Motor neuron (in vitro differentiated cells): ENCODE measurements around the gene ASIC2. TPM values are rescaled to one million over a fixed set of nuclear protein-coding genes. Genes with fewer than 3 reads are reported as not detected.

Experiments
- ATAC-seq, 8 experiments: fragments of 200-7000 bp; cut with Tn5 transposase; replicated peaks in 6 of 8; 2 replicates each; pipeline ENCODE4 v1.8.0; 2021; ENCODE audit warnings: mild to moderate bottlenecking in 8 of 8, moderate library complexity in 8 of 8
- H3K27ac ChIP-seq, 2 donors: fragments of 250-450 bp; sonication (Bioruptor Pico); 2 replicates each; pipeline ENCODE4 v1.9.0; 2021; ENCODE audit warnings: antibody characterized with exemption in 2 of 2, mild to moderate bottlenecking in 2 of 2, moderate library complexity in 1 of 2
- H3K4me1 ChIP-seq, 2 donors: fragments of 250-450 bp; sonication (Bioruptor Pico); replicated peaks in 1 of 2; 2 replicates each; pipeline ENCODE4 v1.6.1; 2021; ENCODE audit warnings: antibody characterized with exemption in 2 of 2, mild to moderate bottlenecking in 2 of 2, moderate library complexity in 1 of 2
- H3K4me3 ChIP-seq, 5 donors: fragments of 250-450 bp; sonication (Bioruptor Pico); 2 replicates each; pipeline ENCODE4 v1.9.0; 2021; ENCODE audit warnings: antibody characterized with exemption in 5 of 5, mild to moderate bottlenecking in 5 of 5, moderate library complexity in 4 of 5
- WGBS, 10 experiments: fragments of 450-650 bp; shearing (Covaris generic); methylation state at CpG; one replicate each; pipeline ENCODE4 v1.0.0; 2022; 5-methylcytosine and 5-hydroxymethylcytosine counted together
- in situ Hi-C, 9 experiments: fragments of 400-800 bp; cut with MboI; loops; one replicate each; pipeline ENCODE4 v1.15.0; 2021; ENCODE audit warnings: low sequenced_read_pairs in 9 of 9, low pct_unique_long_range_greater_than_20kb in 2 of 9; ENCODE audit not compliant: unreplicated experiment in 9 of 9
- total RNA-seq, 8 experiments: library from RNA; unstranded; fragments of 300-600 nt; gene quantifications; 2 replicates each; pipeline versions ENCODE4 v1.2.3 to v1.2.4, GENCODE V29; 2022

Gene ASIC2
- total RNA-seq, 8 experiments from 2014 or later = 0.66 to 8.2 (median 1.8) TPM

GRCh38 chr17:33280162-33280943, 12.7 kb downstream of the ASIC2 start:
- ATAC-seq = peak in 4 of 8 experiments; percentile 20 to 70 (median 54)
- 0 to 94% (median 77%) methylated on average over 1 to 7 of the region's 8 CpGs; no CpG with 5 or more reads in 2 of the 10 experiments for WGBS, 10 experiments
- no peak overlapping the region for H3K4me3 ChIP-seq
- in situ Hi-C loops = loop anchor here in 1 of 9 experiments (25.0 kb wide), 1 partner anchor 243 kb away; no protein-coding TSS in a partner anchor
- peaks cover 0 to 3% of the 10 kb centered on the region in 2 donors for H3K4me1 ChIP-seq
- H3K27ac ChIP-seq = no peak overlapping the region

GRCh38 chr17:33277436-33278100, 15.5 kb downstream of the ASIC2 start:
- in situ Hi-C loops = loop anchor here in 1 of 9 experiments (25.0 kb wide), 1 partner anchor 240 kb away; no protein-coding TSS in a partner anchor
- Histone ChIP-seq H3K4me3 (no peak overlapping the region), H3K27ac (no peak overlapping the region), H3K4me1 (peaks cover 0 to 3% of the 10 kb centered on the region in 2 donors)
- 6 to 80% (median 38%) methylated on average over 1 to 7 of the region's 10 CpGs; no CpG with 5 or more reads in 1 of the 10 experiments for WGBS, 10 experiments
- ATAC-seq = no peak

- 60 to 100% (median 82%) methylated on average over 1 to 3 of the region's 3 CpGs; no CpG with 5 or more reads in 4 of the 10 experiments for WGBS, 10 experiments
- peaks cover 0 to 3% of the 10 kb centered on the region in 2 donors for H3K4me1 ChIP-seq
- no peak for ATAC-seq
- no peak overlapping the region for H3K27ac ChIP-seq
- no peak overlapping the region for H3K4me3 ChIP-seq
- in situ Hi-C loops = no loop called here
Measured at GRCh38 chr17:33273743-33274410, 19.2 kb downstream of the ASIC2 start.

- Histone ChIP-seq H3K4me1 (peaks cover 0 to 3% of the 10 kb centered on the region in 2 donors), H3K27ac (no peak overlapping the region), H3K4me3 (no peak overlapping the region)
- in situ Hi-C loops = no loop called here
- ATAC-seq = no peak
- WGBS, 10 experiments = 0 to 94% (median 58%) methylated on average over 1 to 2 of the region's 2 CpGs; no CpG with 5 or more reads in 1 of the 10 experiments
Measured at GRCh38 chr17:33273271-33273670, 19.8 kb downstream of the ASIC2 start.

- in situ Hi-C loops = no loop called here
- H3K4me1 ChIP-seq = no peaks in the 10 kb centered on the region
- WGBS, 10 experiments = 40 to 94% (median 85%) methylated on average over 2 of the region's 2 CpGs; no CpG with 5 or more reads in 4 of the 10 experiments
- H3K4me3 ChIP-seq = no peak overlapping the region
- no peak overlapping the region for H3K27ac ChIP-seq
- ATAC-seq = no peak
Measured at GRCh38 chr17:33272438-33272837, 20.7 kb downstream of the ASIC2 start.

- 0 to 100% (median 100%) methylated on average over 1 to 2 of the region's 2 CpGs; no CpG with 5 or more reads in 5 of the 10 experiments for WGBS, 10 experiments
Measured at GRCh38 chr17:33269337-33270060, 23.6 kb downstream of the ASIC2 start.

GRCh38 chr17:33267851-33268548, 25.1 kb downstream of the ASIC2 start:
- in situ Hi-C loops = no loop called here
- 60 to 100% (median 84%) methylated on average over 1 to 5 of the region's 5 CpGs; no CpG with 5 or more reads in 1 of the 10 experiments for WGBS, 10 experiments
- H3K4me3 ChIP-seq = no peak overlapping the region
- H3K27ac ChIP-seq = no peak overlapping the region
- peak in 1 of 8 experiments; percentile 19 for ATAC-seq
- H3K4me1 ChIP-seq = no peaks in the 10 kb centered on the region

More at GRCh38 chr17:33269337-33270060, 23.6 kb downstream of the ASIC2 start:
- H3K4me3 ChIP-seq = no peak overlapping the region
- ATAC-seq = no peak
- H3K27ac ChIP-seq = no peak overlapping the region
- in situ Hi-C loops = no loop called here
- H3K4me1 ChIP-seq = no peaks in the 10 kb centered on the region

- WGBS, 10 experiments = 0 to 92% (median 66%) methylated on average over 1 to 6 of the region's 6 CpGs; no CpG with 5 or more reads in 1 of the 10 experiments
- Histone ChIP-seq H3K4me1 (no peaks in the 10 kb centered on the region), H3K27ac (no peak overlapping the region), H3K4me3 (no peak overlapping the region)
- ATAC-seq = peak in 3 of 8 experiments; percentile 37 to 61 (median 41)
- in situ Hi-C loops = no loop called here
Measured at GRCh38 chr17:33267271-33267790, 25.8 kb downstream of the ASIC2 start.

- in situ Hi-C loops = no loop called here
- no peak for ATAC-seq
- WGBS, 10 experiments = 40 to 100% (median 78%) methylated on average over 1 to 9 of the region's 10 CpGs; no CpG with 5 or more reads in 5 of the 10 experiments
- Histone ChIP-seq H3K4me3 (no peak overlapping the region), H3K27ac (no peak overlapping the region), H3K4me1 (no peaks in the 10 kb centered on the region)
Measured at GRCh38 chr17:33266611-33267010, 26.5 kb downstream of the ASIC2 start.

- no peaks in the 10 kb centered on the region for H3K4me1 ChIP-seq
- in situ Hi-C loops = no loop called here
- 0 to 80% (median 51%) methylated on average over 1 of the region's 1 CpG; no CpG with 5 or more reads in 4 of the 10 experiments for WGBS, 10 experiments
Measured at GRCh38 chr17:33266116-33266515, 27.0 kb downstream of the ASIC2 start.

GRCh38 chr17:33263396-33263795, 29.7 kb downstream of the ASIC2 start:
- peaks cover 0 to 4% of the 10 kb centered on the region in 2 donors for H3K4me1 ChIP-seq
- 78 to 100% (median 87%) methylated on average over 1 to 3 of the region's 4 CpGs; no CpG with 5 or more reads in 7 of the 10 experiments for WGBS, 10 experiments
- ATAC-seq = peak in 1 of 8 experiments; percentile 41
- no peak overlapping the region for H3K4me3 ChIP-seq
- no peak overlapping the region for H3K27ac ChIP-seq
- in situ Hi-C loops = no loop called here

More at GRCh38 chr17:33266116-33266515, 27.0 kb downstream of the ASIC2 start:
- ATAC-seq = no peak
- H3K4me3 ChIP-seq = no peak overlapping the region
- H3K27ac ChIP-seq = no peak overlapping the region
